ENCODE data around the gene AUTS2. TPM values are rescaled to one million over a fixed set of nuclear protein-coding genes. Genes with fewer than 3 reads are reported as not detected.

Gene AUTS2
- total RNA-seq, 1 experiment from 2014 or later: 256 TPM

GRCh38 chr7:69895446-69895845, 297.2 kb downstream of the AUTS2 start:
- Histone ChIP-seq H3K27ac (ENCODE audit: insufficient read length, low read depth, low read length) (no peak overlapping the region), H4K8ac (replicated peaks; ENCODE audit: insufficient read length, low read depth, low read length) (no peak overlapping the region), H3K27me3 (ENCODE audit: insufficient read depth, low read length) (0 out of 2 replicates have a peak, but pooled peaks cover 4% of the 10 kb centered on the region), H3K79me2 (ENCODE audit: insufficient read depth, low read length) (no peaks in the 10 kb centered on the region), H2BK15ac (ENCODE audit: low read depth, low read length) (no peak overlapping the region), H2BK20ac (ENCODE audit: low read depth, low read length, poor library complexity, severe bottlenecking) (no peak overlapping the region), H3T11ph (ENCODE audit: low read length) (no peak overlapping the region), H2BK12ac (ENCODE audit: insufficient read length, low read depth, low read length) (no peak overlapping the region), H4K5ac (ENCODE audit: insufficient read length, low read depth, low read length) (no peak overlapping the region), H3K23me2 (ENCODE audit: insufficient read length, low read depth, low read length, poor library complexity, severe bottlenecking) (no peaks in the 10 kb centered on the region), H2AFZ (ENCODE audit: low read length) (no peak overlapping the region), H2BK5ac (ENCODE audit: insufficient read length, low read length) (no peak overlapping the region), H2BK120ac (ENCODE audit: low read depth, low read length, poor library complexity, severe bottlenecking) (no peak overlapping the region), H3K9me3 (ENCODE audit: control insufficient read depth, low read depth, low read length) (no peaks in the 10 kb centered on the region), H3K18ac (ENCODE audit: insufficient read length, low read depth, low read length) (no peak overlapping the region), H3K14ac (ENCODE audit: insufficient read depth, low read length) (no peak overlapping the region), H3K79me1 (ENCODE audit: insufficient read depth, low read depth, low read length, poor library complexity, severe bottlenecking) (no peaks in the 10 kb centered on the region), H2AK5ac (ENCODE audit: insufficient read length, low read length) (no peak overlapping the region), H3K9ac (ENCODE audit: extremely low read depth, insufficient read length, low read length) (no peak overlapping the region), H3K56ac (ENCODE audit: insufficient read length, low read depth, low read length) (no peak overlapping the region), H3K4ac (ENCODE audit: low read depth, low read length) (no peak overlapping the region), H4K91ac (ENCODE audit: insufficient read length, low read depth, low read length) (no peak overlapping the region), H3K4me2 (ENCODE audit: insufficient read depth, insufficient read length, low read length) (no peak overlapping the region), H3K23ac (ENCODE audit: insufficient read length, low read depth, low read length) (no peak overlapping the region), H3K4me1 (ENCODE audit: insufficient read depth, low read length) (peaks cover 6% of the 10 kb centered on the region; the same call in 1 of the 2 replicates), H4K20me1 (ENCODE audit: control insufficient read depth, insufficient read depth, insufficient read length) (no peaks in the 10 kb centered on the region)
- H3K9me3 Mint-ChIP-seq: no peaks in the 10 kb centered on the region; a peak in 1 of 5 replicates
- no peak for DNase-seq
- no peak overlapping the region for H3K4me3 Mint-ChIP-seq
- H3K27me3 Mint-ChIP-seq (ENCODE audit: low read depth): peaks cover 2% of the 10 kb centered on the region; the same call in 1 of the 2 replicates
- TF ChIP-seq CTCF (conservative IDR thresholded peaks at IDR 0.05): no peak
- H3K4me1 Mint-ChIP-seq: peaks cover 15% of the 10 kb centered on the region in 2 experiments
- no CpG with 5 or more reads among the region's 2 CpGs for WGBS (ENCODE audit: extremely low coverage, insufficient read length, low lambda C conversion rate)
- no peaks in the 10 kb centered on the region for H3K36me3 Mint-ChIP-seq (ENCODE audit: insufficient read depth in 1 of 3, low read depth in 3 of 3)
- peak overlapping the region in 1 of 3 experiments; percentile 7; a peak in 1 of 7 replicates for H3K27ac Mint-ChIP-seq

All from H9 (cell line).